Nasal cavity respiratory epithelium epithelial cell of viscerocranial mucosa (primary cell): ENCODE measurements around the gene INPP5J. TPM values are rescaled to one million over a fixed set of nuclear protein-coding genes. Genes with fewer than 3 reads are reported as not detected.

ENCODE experiments used
- total RNA-seq: library from RNA; depleted of rRNA; stranded (reverse); fragments of >200 nt; gene quantifications from 2 replicates; pipeline ENCODE4 v1.2.3, GENCODE V29; 2014

Gene INPP5J, protein sequence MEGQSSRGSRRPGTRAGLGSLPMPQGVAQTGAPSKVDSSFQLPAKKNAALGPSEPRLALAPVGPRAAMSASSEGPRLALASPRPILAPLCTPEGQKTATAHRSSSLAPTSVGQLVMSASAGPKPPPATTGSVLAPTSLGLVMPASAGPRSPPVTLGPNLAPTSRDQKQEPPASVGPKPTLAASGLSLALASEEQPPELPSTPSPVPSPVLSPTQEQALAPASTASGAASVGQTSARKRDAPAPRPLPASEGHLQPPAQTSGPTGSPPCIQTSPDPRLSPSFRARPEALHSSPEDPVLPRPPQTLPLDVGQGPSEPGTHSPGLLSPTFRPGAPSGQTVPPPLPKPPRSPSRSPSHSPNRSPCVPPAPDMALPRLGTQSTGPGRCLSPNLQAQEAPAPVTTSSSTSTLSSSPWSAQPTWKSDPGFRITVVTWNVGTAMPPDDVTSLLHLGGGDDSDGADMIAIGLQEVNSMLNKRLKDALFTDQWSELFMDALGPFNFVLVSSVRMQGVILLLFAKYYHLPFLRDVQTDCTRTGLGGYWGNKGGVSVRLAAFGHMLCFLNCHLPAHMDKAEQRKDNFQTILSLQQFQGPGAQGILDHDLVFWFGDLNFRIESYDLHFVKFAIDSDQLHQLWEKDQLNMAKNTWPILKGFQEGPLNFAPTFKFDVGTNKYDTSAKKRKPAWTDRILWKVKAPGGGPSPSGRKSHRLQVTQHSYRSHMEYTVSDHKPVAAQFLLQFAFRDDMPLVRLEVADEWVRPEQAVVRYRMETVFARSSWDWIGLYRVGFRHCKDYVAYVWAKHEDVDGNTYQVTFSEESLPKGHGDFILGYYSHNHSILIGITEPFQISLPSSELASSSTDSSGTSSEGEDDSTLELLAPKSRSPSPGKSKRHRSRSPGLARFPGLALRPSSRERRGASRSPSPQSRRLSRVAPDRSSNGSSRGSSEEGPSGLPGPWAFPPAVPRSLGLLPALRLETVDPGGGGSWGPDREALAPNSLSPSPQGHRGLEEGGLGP
- 0.34 and 1.1 TPM in 2 replicates for total RNA-seq

DNA sequence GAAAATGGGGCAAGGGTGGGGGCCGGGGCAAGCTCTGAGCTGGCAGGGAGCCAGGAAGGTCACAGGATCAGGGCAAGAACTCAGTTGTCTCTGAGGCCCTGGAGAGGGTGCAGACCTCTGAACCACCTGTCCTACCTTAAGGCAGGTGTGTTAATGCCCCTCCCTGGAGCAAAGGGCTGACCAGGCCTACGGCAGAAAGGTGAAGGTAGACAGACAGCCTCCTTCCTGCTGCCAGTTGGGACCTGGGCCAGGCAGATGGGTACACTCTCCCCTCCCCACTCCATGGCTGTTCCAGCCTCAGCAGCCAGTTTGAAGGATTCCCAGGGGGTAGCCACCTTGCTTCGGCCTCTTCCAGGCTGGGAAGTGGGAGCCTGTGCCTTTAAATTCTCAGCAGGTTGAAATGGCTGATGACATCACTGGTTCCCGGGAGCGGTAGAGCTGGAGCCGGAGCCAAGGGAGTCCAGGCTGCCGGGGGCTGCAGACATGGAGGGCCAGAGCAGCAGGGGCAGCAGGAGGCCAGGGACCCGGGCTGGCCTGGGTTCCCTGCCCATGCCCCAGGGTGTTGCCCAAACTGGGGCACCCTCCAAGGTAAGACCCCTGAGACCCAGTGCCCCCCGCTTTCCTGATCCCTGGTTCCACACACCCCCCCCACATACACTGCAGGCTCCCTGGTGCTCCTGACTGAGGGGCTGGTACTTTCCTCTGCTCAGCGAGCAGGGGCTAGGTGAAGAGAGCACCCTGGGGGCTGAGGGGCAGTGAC, at the start of gene INPP5J:
INPP5J (plus strand) TSS at position 435 of the 760 bp plus-strand sequence; CDS start at position 484, 49 bp downstream.

DNA sequence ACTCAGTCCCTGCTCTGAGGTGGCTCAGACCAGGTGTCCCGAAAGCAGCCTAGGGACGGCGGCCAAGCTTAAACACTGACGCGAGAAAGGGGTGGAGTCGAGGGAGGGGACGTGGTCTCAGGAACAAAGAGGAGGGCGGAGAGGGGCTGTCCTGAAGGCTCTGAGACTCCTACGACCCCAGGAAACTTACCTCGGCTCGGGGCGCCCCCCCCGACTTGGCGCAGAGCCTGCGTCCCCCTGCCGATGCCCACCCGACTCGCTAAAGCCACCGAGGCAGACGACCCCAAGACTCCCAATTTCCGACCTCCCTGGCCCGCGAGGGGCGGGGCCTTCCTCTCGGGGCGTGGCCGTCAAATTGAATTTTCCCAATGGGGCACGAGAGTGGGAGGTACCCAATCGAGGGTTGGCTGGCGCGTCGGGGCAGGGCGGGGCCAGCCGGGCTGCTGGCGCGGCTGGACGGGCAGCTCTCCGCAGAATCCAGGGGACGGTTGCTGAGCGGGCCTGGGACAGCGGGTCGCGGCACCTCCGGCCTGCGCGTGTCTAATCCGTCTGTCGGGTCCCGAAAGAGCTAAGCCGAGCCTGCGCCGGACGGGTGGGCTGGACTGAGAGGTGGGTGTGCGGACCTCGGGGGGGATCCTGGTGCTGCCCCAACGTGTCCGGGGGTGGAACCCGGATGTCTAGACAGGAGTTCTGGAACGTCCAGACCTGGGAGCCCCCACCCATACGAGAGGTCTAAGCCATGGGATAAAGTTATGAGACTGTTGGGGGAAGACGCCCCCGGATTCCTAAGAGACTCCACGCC, 41.7 kb upstream of the INPP5J start, which contains the start of gene SMTN:
SMTN (plus strand) TSS at position 471 of the 802 bp plus-strand sequence. CDS start 1,941 bp downstream, outside the sequence.

DNA sequence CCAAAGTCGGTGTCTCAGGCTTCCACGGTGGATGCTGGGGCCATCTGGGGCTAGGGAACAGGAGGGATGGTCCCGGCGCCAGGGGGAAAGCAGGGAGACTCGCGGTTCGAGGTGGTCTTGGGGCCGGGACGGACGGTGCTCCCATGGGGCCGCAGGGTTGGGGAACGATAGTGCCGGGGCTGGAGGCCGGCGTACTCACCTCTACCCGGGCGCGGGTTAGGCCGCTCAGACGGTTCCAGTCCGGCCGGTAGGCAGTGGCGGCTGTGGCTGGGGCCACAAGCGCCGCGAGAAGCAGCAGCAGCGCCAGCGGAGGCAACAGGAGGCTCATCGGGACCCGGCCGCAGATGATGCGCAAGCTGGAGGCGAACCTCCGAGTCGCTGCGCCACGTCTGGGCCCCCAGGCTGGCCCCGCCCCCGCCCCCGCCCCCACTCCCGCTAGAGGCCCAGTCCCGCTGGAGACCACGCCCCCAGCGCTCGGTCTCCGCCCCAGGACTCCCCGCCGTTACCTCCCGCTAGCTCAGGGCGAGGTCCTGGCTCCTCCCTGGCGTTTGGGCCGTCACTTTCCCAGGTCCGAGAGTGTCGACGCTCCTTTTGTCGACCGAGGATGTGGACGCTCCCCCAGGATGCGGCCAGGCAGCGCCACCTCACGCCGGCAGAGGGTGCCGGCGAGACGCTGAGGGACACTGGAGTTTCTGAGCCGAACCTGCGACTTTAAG, 15.4 kb upstream of the INPP5J start, which contains the start of gene SELENOM:
SELENOM (minus strand) TSS at position 391 of the 716 bp plus-strand sequence; CDS start at position 328, 63 bp downstream.

DNA sequence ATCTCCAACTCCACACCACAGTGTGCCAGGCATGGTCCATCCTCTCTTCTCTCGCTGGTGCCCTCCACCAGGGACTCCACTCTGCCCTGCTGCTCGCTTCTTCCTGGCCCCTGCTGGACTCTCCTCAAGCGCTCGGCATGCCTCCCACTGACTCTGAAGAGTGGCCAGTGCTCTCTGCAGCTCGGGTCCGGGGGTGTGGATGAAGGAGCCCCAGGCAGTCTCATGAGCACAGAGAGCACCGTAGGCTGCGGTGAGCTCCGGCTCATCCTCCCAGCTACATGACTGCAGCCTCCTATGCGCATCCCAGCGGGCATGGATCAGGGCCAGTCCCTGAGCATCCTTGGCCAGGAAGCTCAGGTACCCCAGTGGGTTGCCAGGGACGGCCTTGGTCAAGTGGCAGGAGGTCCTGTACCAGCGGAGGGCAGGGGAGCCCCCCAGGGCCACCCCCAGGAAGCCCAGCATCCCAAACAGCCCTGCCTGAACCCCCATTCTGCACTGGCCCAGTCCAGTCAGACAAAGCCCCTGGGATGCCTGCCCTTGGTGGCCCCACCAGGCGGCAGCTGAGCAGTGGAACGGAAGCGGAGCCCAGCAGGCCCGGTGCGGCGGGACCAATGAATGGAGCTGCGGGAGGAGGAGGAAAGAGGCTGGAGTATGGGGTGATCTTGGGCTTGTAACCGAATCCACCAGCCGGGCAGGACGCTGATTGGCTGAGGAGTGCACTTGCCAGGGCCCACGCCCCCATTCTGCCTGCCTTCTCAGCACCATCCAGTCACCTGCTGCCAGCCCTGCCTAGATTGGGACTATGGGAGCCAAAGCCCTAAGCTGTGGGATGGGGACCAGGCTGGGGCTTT, 17.3 kb downstream of the INPP5J start, which contains the start of gene PLA2G3:
PLA2G3 (minus strand) TSS at position 643 of the 851 bp plus-strand sequence; CDS start at position 489, 154 bp downstream.

Other genes with a start within 250 kb of the INPP5J start
- gene MORC2, start 154.2 kb upstream of the INPP5J start, total RNA-seq = 16.7 and 33.3 TPM in 2 replicates
- 40.0 and 87.4 TPM in 2 replicates for gene TUG1, start 153.7 kb upstream of the INPP5J start, total RNA-seq
- 25.7 and 48.5 TPM in 2 replicates for gene SMTN, start 41.6 kb upstream of the INPP5J start, total RNA-seq
- gene SELENOM, start 15.4 kb upstream of the INPP5J start, total RNA-seq = 17.4 and 47.8 TPM in 2 replicates
- under 0.01 TPM in 1 of 2 replicates, not detected in the other for gene PLA2G3, start 17.5 kb downstream of the INPP5J start, total RNA-seq
- gene RNF185, start 37.2 kb downstream of the INPP5J start, total RNA-seq = 57.7 and 74.5 TPM in 2 replicates
- 229 and 250 TPM in 2 replicates for gene LIMK2, start 89.3 kb downstream of the INPP5J start, total RNA-seq
- 6.8 and 25.0 TPM in 2 replicates for gene PIK3IP1, start 169.5 kb downstream of the INPP5J start, total RNA-seq
- gene PATZ1, start 223.4 kb downstream of the INPP5J start, total RNA-seq = 7.2 and 9.6 TPM in 2 replicates